K562 (cell line): ENCODE data around the gene ADAM19.

Source experiments
- BHLHE40 ChIP-seq: IDR thresholded peaks from 2 replicates; pipeline ENCODE4 v1.6.1; 2011; ENCODE audit warnings: low read length, improper control_type of control experiment
- CHD7 ChIP-seq: fragments of 200-600 bp; sonication (generic); IDR thresholded peaks from one replicate; pipeline ENCODE4 v1.6.1; 2012; ENCODE audit warnings: mild to moderate bottlenecking, low read depth, low read length, inconsistent platforms
- CTCF ChIP-seq, 3 experiments: IDR thresholded peaks in 2 of 3; conservative IDR thresholded peaks in 1 of 3; 2 replicates each; pipeline ENCODE4 v1.5.1; 2011 to 2012; ENCODE audit warnings: low read length in 3 of 3, mild to moderate bottlenecking in 3 of 3, control low read depth in 2 of 3, improper control_type of control experiment in 1 of 3, inconsistent platforms in 1 of 3, low read depth in 1 of 3, mixed read lengths in 1 of 3, moderate library complexity in 1 of 3; ENCODE audit not compliant: insufficient read depth in 2 of 3
- ELF4 ChIP-seq: fragments of 450-650 bp; formaldehyde crosslinking; IDR thresholded peaks from 2 replicates; pipeline ENCODE4 v1.4.0; 2022; ENCODE audit warnings: missing genetic modification characterization
- EP300 ChIP-seq: IDR thresholded peaks from 2 replicates; pipeline ENCODE4 v1.6.1; 2012; ENCODE audit warnings: low read length, improper control_type of control experiment
- TBP ChIP-seq: optimal IDR thresholded peaks from 2 replicates; pipeline ENCODE3; 2011; ENCODE audit warnings: low read depth, low read length, improper control_type of control experiment
- TEAD2 ChIP-seq: fragments of 450-650 bp; IDR thresholded peaks from 2 replicates; pipeline ENCODE4 v1.6.1; 2016; ENCODE audit warnings: missing genetic modification characterization, control low read depth, missing compliant biosample characterization
- USF2 ChIP-seq: sonication (generic); formaldehyde crosslinking; IDR thresholded peaks from 2 replicates; pipeline ENCODE4 v1.5.0; 2020; ENCODE audit warnings: missing genetic modification reagents
- ZBTB7A ChIP-seq: IDR thresholded peaks from 2 replicates; pipeline ENCODE4 v1.6.1; 2011; ENCODE audit warnings: low read depth, mild to moderate bottlenecking, low read length, moderate library complexity, borderline replicate concordance; ENCODE audit not compliant: control insufficient read depth

GRCh38 chr5:157594675-157595459 is 19.3 kb upstream of the ADAM19 start:
- TF ChIP-seq EP300 = no peak
- no peak for TF ChIP-seq BHLHE40
- TF ChIP-seq CTCF (IDR thresholded peaks at IDR 0.05 in 2 of 3, conservative IDR thresholded peaks at IDR 0.05 in 1 of 3; ENCODE audit: insufficient read depth in 2 of 3, low read depth in 1 of 3, low read length in 3 of 3) = no peak
- no peak for TF ChIP-seq TEAD2 (tag)
- TF ChIP-seq CHD7 = no peak
- TF ChIP-seq TBP = no peak
- no peak for TF ChIP-seq ZBTB7A
- no peak for TF ChIP-seq ELF4 (CRISPR knock-in tag)
- TF ChIP-seq USF2 (CRISPR knock-in tag) = no peak
